CD8-positive, alpha-beta memory T cell (primary cell): ENCODE results near the gene MBD3L4. TPM values are rescaled to one million over a fixed set of nuclear protein-coding genes. Genes with fewer than 3 reads are reported as not detected.
"Not testable (repeated sequence)": the region's sequence is repeated elsewhere in the genome, so short reads cannot be mapped to it uniquely, and the experiment has no call there.

Experiments used
- CTCF ChIA-PET: fragments of 350-600 bp; sonication (Branson Sonifier 250); formaldehyde crosslinking; loops from one replicate; lab custom pipeline; 2021; ENCODE audit warnings: antibody characterized with exemption; lab: Charles Lee
- POLR2A ChIA-PET: fragments of 350-600 bp; sonication (Branson Sonifier 250); formaldehyde crosslinking; loops from one replicate; lab custom pipeline; 2021; ENCODE audit warnings: antibody characterized with exemption; lab: Charles Lee
- DNase-seq, 5 donors: peaks; one replicate each; pipeline versions ENCODE4 v3.0.0 to v3.0.0-alpha.2; 2020 to 2022; ENCODE audit warnings: mixed read lengths in 1 of 5
- H3K27ac ChIP-seq: one replicate; pipeline ENCODE4 v1.7.0; 2013; ENCODE audit warnings: low read depth, mild to moderate bottlenecking, low read length, moderate library complexity
- H3K27me3 ChIP-seq: 2 replicates; pipeline ENCODE4 v1.7.0; 2013; ENCODE audit warnings: low read length, mild to moderate bottlenecking; ENCODE audit not compliant: insufficient read depth, poor library complexity, severe bottlenecking
- H3K36me3 ChIP-seq: 2 replicates; pipeline ENCODE4 v1.7.0; 2013; ENCODE audit warnings: mild to moderate bottlenecking, low read length, moderate library complexity; ENCODE audit not compliant: insufficient read depth
- H3K4me1 ChIP-seq: 2 replicates; pipeline ENCODE4 v1.7.0; 2013; ENCODE audit warnings: mild to moderate bottlenecking, low read length, moderate library complexity; ENCODE audit not compliant: insufficient read depth
- H3K4me3 ChIP-seq: 2 replicates; pipeline ENCODE4 v1.7.0; 2013; ENCODE audit warnings: mild to moderate bottlenecking, low read length
- H3K9me3 ChIP-seq: 2 replicates; pipeline ENCODE4 v1.7.0; 2013; ENCODE audit warnings: mild to moderate bottlenecking, low read length
- H3K27ac Mint-ChIP-seq, 8 donors: one replicate each; pipeline ENCODE4 v1.8.0; 2020 to 2021; ENCODE audit warnings: mixed read lengths in 8 of 8, mild to moderate bottlenecking in 6 of 8, inconsistent platforms in 3 of 8, moderate library complexity in 3 of 8
- H3K27me3 Mint-ChIP-seq, 2 donors: one replicate each; pipeline ENCODE4 v1.8.0; 2020 to 2021; ENCODE audit warnings: mixed read lengths in 2 of 2, mild to moderate bottlenecking in 1 of 2, moderate library complexity in 1 of 2
- H3K36me3 Mint-ChIP-seq, 3 donors: one replicate each; pipeline ENCODE4 v1.8.0; 2020 to 2021; ENCODE audit warnings: mixed read lengths in 3 of 3, inconsistent platforms in 1 of 3, mild to moderate bottlenecking in 1 of 3
- H3K4me1 Mint-ChIP-seq, 3 donors: one replicate each; pipeline ENCODE4 v1.8.0; 2020 to 2021; ENCODE audit warnings: mixed read lengths in 3 of 3, inconsistent platforms in 1 of 3, mild to moderate bottlenecking in 1 of 3
- H3K4me3 Mint-ChIP-seq, 7 donors: one replicate each; pipeline ENCODE4 v1.8.0; 2020 to 2021; ENCODE audit warnings: mixed read lengths in 7 of 7, mild to moderate bottlenecking in 6 of 7, moderate library complexity in 4 of 7, inconsistent platforms in 2 of 7
- H3K9me3 Mint-ChIP-seq, 5 donors: one replicate each; pipeline ENCODE4 v1.8.0; 2020 to 2022; ENCODE audit warnings: mixed read lengths in 5 of 5, mild to moderate bottlenecking in 3 of 5, moderate library complexity in 2 of 5, inconsistent platforms in 1 of 5
- polyA plus RNA-seq: library from polyadenylated mRNA; unstranded; fragments of 300-500 nt; fragmentation: Illumina TruSeq; gene quantifications from one replicate; pipeline ENCODE4 v1.2.3, GENCODE V29; 2021
- total RNA-seq, 2 experiments: library from RNA; stranded (reverse); gene quantifications; one replicate each; pipeline ENCODE4 v1.2.3, GENCODE V29; 2021

Gene MBD3L4
- total and polyA plus RNA-seq, 3 experiments from 2014 or later = not detected

DNA sequence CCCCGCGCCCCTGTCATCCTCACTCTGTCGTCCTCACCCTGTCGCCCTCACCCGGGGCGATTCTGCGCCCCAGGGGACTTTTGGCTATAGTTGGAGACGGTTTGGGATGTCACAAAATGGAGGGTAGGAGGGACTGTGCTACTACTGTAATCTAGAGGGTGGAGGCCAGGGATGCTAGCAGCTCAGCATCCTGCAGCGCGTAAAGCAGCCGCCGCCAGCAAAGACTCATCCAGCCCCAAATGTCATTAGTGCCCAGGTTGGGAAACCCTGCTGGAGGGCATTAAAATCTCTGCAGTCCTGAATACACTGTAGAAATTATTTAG is 29.9 kb upstream of the MBD3L4 start:
- Histone ChIP-seq H3K9me3 (no peaks in the 10 kb centered on the region), H3K36me3 (peaks cover 28% of the 10 kb centered on the region), H3K4me3 (peak overlapping the region; percentile 99), H3K27me3 (no peaks in the 10 kb centered on the region), H3K27ac (peak overlapping the region; percentile 93), H3K4me1 (peaks cover 17% of the 10 kb centered on the region)
- Mint-ChIP-seq H3K27me3 (peaks cover 0 to 1% of the 10 kb centered on the region in 2 donors), H3K27ac (peak overlapping the region; percentile 81 to 98 (median 94)), H3K4me1 (peaks cover 21 to 31% (median 24%) of the 10 kb centered on the region in 3 donors), H3K9me3 (peaks cover 0 to 3% (median 2%) of the 10 kb centered on the region in 5 donors), H3K4me3 (peak overlapping the region; percentile 93 to 98 (median 95)), H3K36me3 (peaks cover 9 to 42% (median 20%) of the 10 kb centered on the region in 3 donors)
- no peak for DNase-seq
- POLR2A ChIA-PET = interaction anchor here (0.7 to 1.6 kb wide), 6 partner anchors 8 to 280 kb away, joined by 3 to 25 read pairs (median 4); no protein-coding TSS in a partner anchor
- CTCF ChIA-PET = interaction anchor here (1.1 to 1.6 kb wide), 3 partner anchors 29 to 280 kb away, joined by 3 to 4 read pairs (median 4); no protein-coding TSS in a partner anchor

- DNase-seq = peak; percentile 99 to 100 (median 99)
- H3K27me3 Mint-ChIP-seq = peaks cover 0 to 1% of the 10 kb centered on the region in 2 donors
- no peaks in the 10 kb centered on the region for H3K9me3 ChIP-seq
- ChIA-PET CTCF (interaction anchor here (1.0 to 1.6 kb wide), 5 partner anchors 16 to 280 kb away, joined by 3 to 4 read pairs (median 4); no protein-coding TSS in a partner anchor), POLR2A (interaction anchor here (0.6 to 1.6 kb wide), 8 partner anchors 9 to 989 kb away, joined by 3 to 25 read pairs (median 4); no protein-coding TSS in a partner anchor)
- H3K4me3 ChIP-seq = peak within 1 kb of the TSS; percentile 99
- H3K27ac ChIP-seq = peak within 1 kb of the TSS; percentile 93
- H3K4me1 Mint-ChIP-seq = peaks cover 21 to 31% (median 22%) of the 10 kb centered on the region in 3 donors
- peaks cover 8 to 38% (median 17%) of the 10 kb centered on the region in 3 donors for H3K36me3 Mint-ChIP-seq
- peaks cover 25% of the 10 kb centered on the region for H3K36me3 ChIP-seq
- H3K9me3 Mint-ChIP-seq = peaks cover 0 to under 1% (median under 1%) of the 10 kb centered on the region in 5 donors
- peaks cover 17% of the 10 kb centered on the region for H3K4me1 ChIP-seq
- peak within 1 kb of the TSS; percentile 93 to 98 (median 95) for H3K4me3 Mint-ChIP-seq
- peak within 1 kb of the TSS; percentile 81 to 98 (median 94) for H3K27ac Mint-ChIP-seq
- H3K27me3 ChIP-seq = no peaks in the 10 kb centered on the region
These were observed 29.3 kb upstream of the MBD3L4 start, which contains the start of gene ZNF557 for GRCh38 chr19:7069042-7069903. TSS of gene ZNF557 (plus strand) at chr19:7069703. CDS start at chr19:7075075, 5,372 bp downstream.

DNA sequence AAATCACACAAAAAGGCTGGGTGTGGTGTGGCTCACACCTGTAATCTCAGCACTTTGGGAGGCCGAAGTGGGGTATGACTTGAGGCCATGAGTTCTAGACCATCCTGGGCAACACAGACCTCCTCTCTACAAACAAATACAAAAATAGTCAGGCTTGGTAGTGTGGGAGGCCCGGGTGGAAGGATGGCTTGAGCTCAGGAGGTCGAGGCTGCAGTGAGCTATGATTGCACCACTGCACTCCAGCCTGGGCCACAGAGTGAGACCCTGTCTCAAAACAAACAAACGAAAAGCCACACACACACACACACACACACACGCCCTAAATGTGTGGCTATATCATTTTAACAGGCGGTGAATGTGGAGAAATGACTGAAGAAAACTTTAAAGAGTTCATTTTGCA is 28.6 kb upstream of the MBD3L4 start:
- H3K9me3 Mint-ChIP-seq = no peaks in the 10 kb centered on the region
- Histone ChIP-seq H3K4me1 (peaks cover 17% of the 10 kb centered on the region), H3K4me3 (no peak overlapping the region), H3K36me3 (peaks cover 21% of the 10 kb centered on the region), H3K27ac (no peak overlapping the region), H3K9me3 (no peaks in the 10 kb centered on the region), H3K27me3 (no peaks in the 10 kb centered on the region)
- peak overlapping the region; percentile 93 to 98 (median 95) for H3K4me3 Mint-ChIP-seq
- peaks cover 20 to 31% (median 21%) of the 10 kb centered on the region in 3 donors for H3K4me1 Mint-ChIP-seq
- peaks cover 6 to 32% (median 12%) of the 10 kb centered on the region in 3 donors for H3K36me3 Mint-ChIP-seq
- H3K27me3 Mint-ChIP-seq = peaks cover 0 to 1% of the 10 kb centered on the region in 2 donors
- H3K27ac Mint-ChIP-seq = peak overlapping the region; percentile 55 to 98 (median 93)
- POLR2A ChIA-PET = interaction anchor here (1.0 to 1.6 kb wide), 3 partner anchors 31 to 326 kb away, joined by 4 to 25 read pairs (median 6); no protein-coding TSS in a partner anchor
- CTCF ChIA-PET = interaction anchor here (1.0 to 1.6 kb wide), 4 partner anchors 17 to 281 kb away, joined by 3 to 4 read pairs (median 4); no protein-coding TSS in a partner anchor
- no peak for DNase-seq

- CTCF ChIA-PET = no interaction called here
- Mint-ChIP-seq H3K36me3 (peaks cover 5 to 26% (median 6%) of the 10 kb centered on the region in 3 donors), H3K4me1 (peaks cover 19 to 30% (median 20%) of the 10 kb centered on the region in 3 donors), H3K9me3 (no peaks in the 10 kb centered on the region), H3K27ac (peak overlapping the region in 1 of 8 donors; percentile 36), H3K4me3 (peak overlapping the region in 1 of 7 donors; percentile 58), H3K27me3 (peaks cover 0 to 1% of the 10 kb centered on the region in 2 donors)
- Histone ChIP-seq H3K36me3 (peaks cover 15% of the 10 kb centered on the region), H3K4me3 (no peak overlapping the region), H3K27ac (no peak overlapping the region), H3K4me1 (peaks cover 17% of the 10 kb centered on the region), H3K27me3 (no peaks in the 10 kb centered on the region), H3K9me3 (no peaks in the 10 kb centered on the region)
- no peak for DNase-seq
- POLR2A ChIA-PET = no interaction called here
These were observed 27.7 kb upstream of the MBD3L4 start for GRCh38 chr19:7067716-7068115.

GRCh38 chr19:7067122-7067521 is 27.1 kb upstream of the MBD3L4 start:
- H3K27ac ChIP-seq, H3K4me3 ChIP-seq, CTCF ChIA-PET, H3K36me3 ChIP-seq, H3K27me3 Mint-ChIP-seq, H3K9me3 ChIP-seq, DNase-seq, H3K9me3 Mint-ChIP-seq, H3K4me3 Mint-ChIP-seq, POLR2A ChIA-PET, H3K27me3 ChIP-seq: not testable (repeated sequence)
- H3K36me3 Mint-ChIP-seq = peaks cover 0 to 20% (median 0%) of the 10 kb centered on the region in 3 donors
- H3K4me1 Mint-ChIP-seq = peaks cover 14 to 24% (median 15%) of the 10 kb centered on the region in 3 donors
- H3K27ac Mint-ChIP-seq = peak overlapping the region in 1 of 8 donors; percentile 36
- H3K4me1 ChIP-seq = peaks cover 17% of the 10 kb centered on the region

GRCh38 chr19:7063764-7064418 is 23.9 kb upstream of the MBD3L4 start:
- H3K27me3 Mint-ChIP-seq = no peaks in the 10 kb centered on the region

GRCh38 chr19:7063339-7063738 is 23.4 kb upstream of the MBD3L4 start:
- no peak for DNase-seq
- H3K4me3 Mint-ChIP-seq = no peak overlapping the region
- H3K9me3 Mint-ChIP-seq = no peaks in the 10 kb centered on the region
- H3K36me3 ChIP-seq = no peaks in the 10 kb centered on the region
- H3K4me3 ChIP-seq = no peak overlapping the region
- H3K27me3 Mint-ChIP-seq = no peaks in the 10 kb centered on the region
- H3K27ac Mint-ChIP-seq = no peak overlapping the region
- no peaks in the 10 kb centered on the region for H3K4me1 ChIP-seq
- CTCF ChIA-PET = no interaction called here
- no peaks in the 10 kb centered on the region for H3K9me3 ChIP-seq
- H3K27ac ChIP-seq = no peak overlapping the region
- no peaks in the 10 kb centered on the region for H3K36me3 Mint-ChIP-seq
- POLR2A ChIA-PET = no interaction called here
- no peaks in the 10 kb centered on the region for H3K4me1 Mint-ChIP-seq
- no peaks in the 10 kb centered on the region for H3K27me3 ChIP-seq

More at GRCh38 chr19:7063764-7064418, 23.9 kb upstream of the MBD3L4 start:
- peaks cover 2% of the 10 kb centered on the region in 3 donors for H3K4me1 Mint-ChIP-seq
- ChIA-PET CTCF (no interaction called here), POLR2A (no interaction called here)
- Histone ChIP-seq H3K27me3 (no peaks in the 10 kb centered on the region), H3K27ac (no peak overlapping the region), H3K4me1 (peaks cover 3% of the 10 kb centered on the region), H3K4me3 (no peak overlapping the region), H3K36me3 (no peaks in the 10 kb centered on the region), H3K9me3 (no peaks in the 10 kb centered on the region)
- H3K9me3 Mint-ChIP-seq = no peaks in the 10 kb centered on the region
- no peak for DNase-seq
- peak overlapping the region in 1 of 7 donors; percentile 38 for H3K4me3 Mint-ChIP-seq
- H3K27ac Mint-ChIP-seq = no peak overlapping the region
- H3K36me3 Mint-ChIP-seq = no peaks in the 10 kb centered on the region
